HepG2 (cell line): ENCODE results near the gene TNNI2. TPM values are rescaled to one million over a fixed set of nuclear protein-coding genes. Genes with fewer than 3 reads are reported as not detected.

ENCODE experiments used
- ESRRA ChIP-seq: sonication (generic); formaldehyde crosslinking; IDR thresholded peaks from 2 replicates; pipeline ENCODE4 v1.5.1; 2020; ENCODE audit warnings: mild to moderate bottlenecking, low read depth, missing genetic modification reagents
- ETV5 ChIP-seq: IDR thresholded peaks from 2 replicates; pipeline ENCODE4 v1.6.1; 2018; ENCODE audit warnings: missing biosample characterization, missing genetic modification reagents, inconsistent platforms, borderline replicate concordance
- HCFC1 ChIP-seq: fragments of 150-350 bp; IDR thresholded peaks from 2 replicates; pipeline ENCODE4 v1.6.1; 2014; ENCODE audit warnings: low read depth, low read length
- HOXA3 ChIP-seq: sonication (generic); formaldehyde crosslinking; IDR thresholded peaks from 2 replicates; pipeline ENCODE4 v1.5.0; 2020; ENCODE audit warnings: missing genetic modification reagents
- KAT8 ChIP-seq: IDR thresholded peaks from 2 replicates; pipeline ENCODE4 v1.6.1; 2016; ENCODE audit warnings: missing genetic modification reagents, missing compliant biosample characterization
- MAFF ChIP-seq: IDR thresholded peaks from 2 replicates; pipeline ENCODE4 v1.6.1; 2011; ENCODE audit warnings: low read depth, low read length, improper control_type of control experiment
- MLX ChIP-seq: IDR thresholded peaks from 2 replicates; pipeline ENCODE4 v1.6.1; 2016
- MYC ChIP-seq: sonication (generic); formaldehyde crosslinking; IDR thresholded peaks from 2 replicates; pipeline ENCODE4 v1.9.0; 2021; ENCODE audit warnings: missing genetic modification reagents, borderline replicate concordance
- NCOA2 ChIP-seq: sonication (generic); formaldehyde crosslinking; IDR thresholded peaks from 2 replicates; pipeline ENCODE4 v1.8.0; 2022; ENCODE audit warnings: inconsistent platforms
- NKX3-1 ChIP-seq: sonication (generic); formaldehyde crosslinking; IDR thresholded peaks from 2 replicates; pipeline ENCODE4 v1.5.0; 2020; ENCODE audit warnings: missing genetic modification reagents
- NRL ChIP-seq: sonication (generic); formaldehyde crosslinking; IDR thresholded peaks from 2 replicates; pipeline ENCODE4 v1.5.0; 2020; ENCODE audit warnings: missing genetic modification reagents, mild to moderate bottlenecking, moderate library complexity, borderline replicate concordance
- PHF8 ChIP-seq: sonication (generic); formaldehyde crosslinking; IDR thresholded peaks from 2 replicates; pipeline ENCODE4 v1.5.0; 2020; ENCODE audit warnings: missing genetic modification reagents
- SIN3A ChIP-seq: IDR thresholded peaks from 2 replicates; pipeline ENCODE4 v1.6.1; 2011; ENCODE audit warnings: low read depth, mild to moderate bottlenecking, control low read depth, low read length, borderline replicate concordance
- SNAPC5 ChIP-seq: sonication (generic); formaldehyde crosslinking; IDR thresholded peaks from 2 replicates; pipeline ENCODE4 v1.8.1; 2023; ENCODE audit warnings: mild to moderate bottlenecking, missing genetic modification reagents, borderline replicate concordance
- SOX6 ChIP-seq, 2 experiments: fragments of 450-650 bp in 1 of 2; sonication (generic) in 1 of 2; formaldehyde crosslinking in 1 of 2; IDR thresholded peaks; 2 replicates each; pipeline versions ENCODE4 v1.4.0 to v1.6.1; 2017 to 2020; ENCODE audit warnings: antibody characterized with exemption in 1 of 2, mild to moderate bottlenecking in 1 of 2, missing genetic modification reagents in 1 of 2
- TARDBP ChIP-seq: sonication (generic); formaldehyde crosslinking; IDR thresholded peaks from 2 replicates; pipeline ENCODE4 v1.8.0; 2022; ENCODE audit warnings: mild to moderate bottlenecking, missing genetic modification reagents
- ZBTB3 ChIP-seq: sonication (generic); formaldehyde crosslinking; IDR thresholded peaks from 2 replicates; pipeline ENCODE4 v1.4.0; 2020; ENCODE audit warnings: low read depth, mild to moderate bottlenecking, moderate library complexity, missing genetic modification reagents, borderline replicate concordance
- ZNF10 ChIP-seq: sonication (generic); formaldehyde crosslinking; IDR thresholded peaks from 2 replicates; pipeline ENCODE4 v1.4.0; 2020; ENCODE audit warnings: mild to moderate bottlenecking, low read depth, missing genetic modification reagents, borderline replicate concordance
- ZNF263 ChIP-seq: sonication (generic); formaldehyde crosslinking; IDR thresholded peaks from 2 replicates; pipeline ENCODE4 v1.4.0; 2020; ENCODE audit warnings: missing genetic modification reagents
- ZNF614 ChIP-seq: IDR thresholded peaks from 2 replicates; pipeline ENCODE4 v1.6.1; 2018; ENCODE audit warnings: missing biosample characterization, missing genetic modification reagents, inconsistent platforms, borderline replicate concordance
- ZSCAN21 ChIP-seq: sonication (generic); formaldehyde crosslinking; IDR thresholded peaks from 2 replicates; pipeline ENCODE4 v1.8.0; 2022; ENCODE audit warnings: mild to moderate bottlenecking, missing genetic modification reagents, moderate library complexity, borderline replicate concordance
- polyA plus RNA-seq, 8 experiments: library from polyadenylated mRNA; depleted of rRNA in 3 of 8; stranded (reverse) in 7 of 8; unstranded in 1 of 8; fragments of >200 nt; fragmentation: Illumina TruSeq in 4 of 8; extraction: Trizol in 4 of 8; gene quantifications; 2 replicates each; pipeline versions ENCODE4 v1.2.1 to v1.2.3, GENCODE V29; 2011 to 2016; ENCODE audit warnings: low read depth in 4 of 8, missing spikeins in 1 of 8, mixed read lengths in 1 of 8; ENCODE audit not compliant: insufficient read depth in 1 of 8
- total RNA-seq, 5 experiments: library from RNA; depleted of rRNA; stranded (reverse); fragments of >200 nt; fragmentation: Illumina TruSeq; extraction: Trizol; gene quantifications; 2 replicates each; pipeline ENCODE4 v1.2.3, GENCODE V29; 2016; ENCODE audit warnings: low read depth in 1 of 5
- TF ChIP-seq, protein P1 (sequence below): IDR thresholded peaks from 2 replicates; pipeline ENCODE4 v1.6.1; 2016; ENCODE audit warnings: mild to moderate bottlenecking
- TF ChIP-seq, protein P2 (sequence below): sonication (generic); formaldehyde crosslinking; IDR thresholded peaks from 2 replicates; pipeline ENCODE4 v1.4.0; 2020; ENCODE audit warnings: missing genetic modification reagents

TNNI2 gene
- total and polyA plus RNA-seq, 2 of the 13 experiments (the other 11 are each of a cell fraction or from before 2014, with no cell fraction given): 7.2 to 12.0 TPM

GRCh38 chr11:1825039-1825740 lies 13.6 kb upstream of the TNNI2 start (continued):
- peak; percentile 54 for TF ChIP-seq KAT8 (CRISPR knock-in tag)
- TF ChIP-seq, protein P1, sequence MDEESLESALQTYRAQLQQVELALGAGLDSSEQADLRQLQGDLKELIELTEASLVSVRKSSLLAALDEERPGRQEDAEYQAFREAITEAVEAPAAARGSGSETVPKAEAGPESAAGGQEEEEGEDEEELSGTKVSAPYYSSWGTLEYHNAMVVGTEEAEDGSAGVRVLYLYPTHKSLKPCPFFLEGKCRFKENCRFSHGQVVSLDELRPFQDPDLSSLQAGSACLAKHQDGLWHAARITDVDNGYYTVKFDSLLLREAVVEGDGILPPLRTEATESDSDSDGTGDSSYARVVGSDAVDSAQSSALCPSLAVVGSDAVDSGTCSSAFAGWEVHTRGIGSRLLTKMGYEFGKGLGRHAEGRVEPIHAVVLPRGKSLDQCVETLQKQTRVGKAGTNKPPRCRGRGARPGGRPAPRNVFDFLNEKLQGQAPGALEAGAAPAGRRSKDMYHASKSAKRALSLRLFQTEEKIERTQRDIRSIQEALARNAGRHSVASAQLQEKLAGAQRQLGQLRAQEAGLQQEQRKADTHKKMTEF: peak; percentile 65
- TF ChIP-seq TARDBP (CRISPR knock-in tag): no peak
- no peak for TF ChIP-seq ZNF10 (CRISPR knock-in tag)
- TF ChIP-seq MYC (CRISPR knock-in tag): peak; percentile 65; the same call in 1 of the 2 replicates
- TF ChIP-seq ZSCAN21 (CRISPR knock-in tag): peak; percentile 61; the same call in 1 of the 2 replicates
- 0 out of 2 replicates have a peak, but pooled peaks have one; percentile 27 for TF ChIP-seq PHF8 (CRISPR knock-in tag)
- TF ChIP-seq, protein P2, sequence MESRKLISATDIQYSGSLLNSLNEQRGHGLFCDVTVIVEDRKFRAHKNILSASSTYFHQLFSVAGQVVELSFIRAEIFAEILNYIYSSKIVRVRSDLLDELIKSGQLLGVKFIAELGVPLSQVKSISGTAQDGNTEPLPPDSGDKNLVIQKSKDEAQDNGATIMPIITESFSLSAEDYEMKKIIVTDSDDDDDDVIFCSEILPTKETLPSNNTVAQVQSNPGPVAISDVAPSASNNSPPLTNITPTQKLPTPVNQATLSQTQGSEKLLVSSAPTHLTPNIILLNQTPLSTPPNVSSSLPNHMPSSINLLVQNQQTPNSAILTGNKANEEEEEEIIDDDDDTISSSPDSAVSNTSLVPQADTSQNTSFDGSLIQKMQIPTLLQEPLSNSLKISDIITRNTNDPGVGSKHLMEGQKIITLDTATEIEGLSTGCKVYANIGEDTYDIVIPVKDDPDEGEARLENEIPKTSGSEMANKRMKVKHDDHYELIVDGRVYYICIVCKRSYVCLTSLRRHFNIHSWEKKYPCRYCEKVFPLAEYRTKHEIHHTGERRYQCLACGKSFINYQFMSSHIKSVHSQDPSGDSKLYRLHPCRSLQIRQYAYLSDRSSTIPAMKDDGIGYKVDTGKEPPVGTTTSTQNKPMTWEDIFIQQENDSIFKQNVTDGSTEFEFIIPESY (CRISPR knock-in tag): peak; percentile 79
- TF ChIP-seq HOXA3 (CRISPR knock-in tag): peak; percentile 68; the same call in 1 of the 2 replicates
- TF ChIP-seq ESRRA (CRISPR knock-in tag): peak; percentile 70
- no peak for TF ChIP-seq NKX3-1 (CRISPR knock-in tag)
- no peak for TF ChIP-seq SOX6 (IDR thresholded peaks at IDR 0.05)
- TF ChIP-seq SOX6 (CRISPR knock-in tag; IDR thresholded peaks at IDR 0.05): peak; percentile 51
- peak; percentile 69; the same call in 1 of the 2 replicates for TF ChIP-seq ZNF263 (CRISPR knock-in tag)
- peak; percentile 43; the same call in 1 of the 2 replicates for TF ChIP-seq NRL
- no peak for TF ChIP-seq ZBTB3
- no peak for TF ChIP-seq NCOA2
- no peak for TF ChIP-seq HCFC1
- TF ChIP-seq MLX: no peak
- no peak for TF ChIP-seq SIN3A
- no peak for TF ChIP-seq MAFF
- TF ChIP-seq ZNF614: peak; percentile 50; the same call in 1 of the 2 replicates
- TF ChIP-seq SNAPC5 (CRISPR knock-in tag): no peak
- TF ChIP-seq ETV5: peak; percentile 48; the same call in 1 of the 2 replicates
